HG02840 (cell line): ENCODE data around the gene MAP3K7.

Experiments used
- ATAC-seq: cut with Tn5 transposase; IDR thresholded peaks from one replicate; pipeline ENCODE4 v1.9.1; 2021; ENCODE audit warnings: mild to moderate bottlenecking, moderate library complexity, moderate number of reproducible peaks; ENCODE audit not compliant: unreplicated experiment, low FRiP score

Gene MAP3K7

GRCh38 chr6:90490030-90490716 lies 96.7 kb downstream of the MAP3K7 start:
- no peak for ATAC-seq

GRCh38 chr6:90488816-90489215 lies 98.1 kb downstream of the MAP3K7 start:
- no peak for ATAC-seq

GRCh38 chr6:90485635-90486277 lies 101.1 kb downstream of the MAP3K7 start:
- ATAC-seq: no peak

- no peak for ATAC-seq
These were observed 102.0 kb downstream of the MAP3K7 start for GRCh38 chr6:90484903-90485302.

DNA sequence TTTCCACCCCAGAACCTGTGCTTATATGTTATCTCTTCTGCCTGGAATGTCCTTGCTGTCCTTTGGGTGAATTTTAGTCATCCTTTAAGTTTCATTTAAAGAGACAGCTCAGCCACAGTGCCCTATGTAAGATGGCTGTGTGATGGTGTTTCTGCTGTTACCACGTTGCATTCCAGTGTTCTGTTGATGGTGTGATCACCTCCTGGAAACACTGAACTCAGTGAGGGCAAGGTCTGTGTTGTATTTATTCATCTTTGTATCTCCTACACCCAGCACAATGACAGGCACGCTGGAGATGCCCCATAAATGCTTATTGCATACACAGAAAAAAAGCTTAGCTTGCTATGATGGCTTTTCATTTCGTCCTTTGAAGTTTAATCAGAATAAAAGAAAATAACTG lies 102.5 kb downstream of the MAP3K7 start:
- no peak for ATAC-seq

GRCh38 chr6:90483956-90484355 lies 102.9 kb downstream of the MAP3K7 start:
- no peak for ATAC-seq

DNA sequence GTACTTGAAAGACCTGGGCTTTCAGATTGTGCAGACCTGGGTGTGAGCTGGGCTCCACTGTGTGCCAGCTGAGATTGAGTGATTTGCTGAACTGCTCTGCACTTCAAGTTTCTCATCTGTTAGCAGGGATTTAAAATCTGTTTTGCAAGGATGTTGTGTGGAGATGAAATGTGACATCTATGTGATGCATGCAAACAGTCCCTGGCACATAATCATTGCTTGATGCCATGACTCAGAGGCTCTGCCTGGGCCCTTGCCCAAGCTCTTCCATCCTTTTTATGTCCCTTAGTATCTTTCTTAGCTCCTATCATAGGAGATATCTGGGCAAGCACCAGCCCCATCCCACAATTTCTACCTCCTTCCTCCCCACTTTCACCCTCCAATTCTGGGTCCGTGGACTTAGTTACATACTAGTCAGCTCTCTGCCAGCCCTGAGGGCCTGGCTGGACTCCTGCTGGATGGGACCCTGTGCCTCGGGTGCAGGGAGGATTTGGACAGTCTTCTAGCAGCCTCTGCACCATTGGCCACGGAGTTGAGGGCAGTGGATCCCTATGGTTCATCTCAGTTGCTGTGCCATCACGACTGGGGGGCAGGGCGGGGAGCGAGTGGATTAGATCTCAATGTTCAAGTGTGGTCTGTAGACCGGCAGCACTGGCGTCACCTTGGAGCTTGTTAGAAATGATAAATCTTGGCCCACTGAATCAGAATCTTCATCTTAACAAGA lies 103.6 kb downstream of the MAP3K7 start:
- no peak for ATAC-seq

DNA sequence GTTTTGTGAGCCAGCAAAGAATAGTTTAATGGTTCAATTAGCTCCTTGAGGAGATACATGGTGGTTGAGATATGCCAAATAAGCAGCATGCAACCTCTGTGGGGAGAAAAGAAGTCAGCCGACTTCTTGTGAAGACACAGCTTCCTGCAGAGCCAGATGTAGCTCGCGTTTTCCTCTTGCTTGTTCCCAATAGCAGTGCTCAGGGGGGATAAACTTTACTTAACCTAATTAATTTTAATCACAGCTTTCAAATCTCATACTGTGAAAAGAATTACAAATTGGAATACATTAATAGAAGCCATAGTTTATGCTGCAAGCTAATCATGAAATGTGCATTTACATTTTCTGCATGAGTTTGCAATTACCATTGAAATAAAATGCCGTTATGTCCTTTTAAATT lies 106.2 kb downstream of the MAP3K7 start:
- no peak for ATAC-seq

GRCh38 chr6:90479603-90479926 lies 107.3 kb downstream of the MAP3K7 start:
- ATAC-seq: no peak

DNA sequence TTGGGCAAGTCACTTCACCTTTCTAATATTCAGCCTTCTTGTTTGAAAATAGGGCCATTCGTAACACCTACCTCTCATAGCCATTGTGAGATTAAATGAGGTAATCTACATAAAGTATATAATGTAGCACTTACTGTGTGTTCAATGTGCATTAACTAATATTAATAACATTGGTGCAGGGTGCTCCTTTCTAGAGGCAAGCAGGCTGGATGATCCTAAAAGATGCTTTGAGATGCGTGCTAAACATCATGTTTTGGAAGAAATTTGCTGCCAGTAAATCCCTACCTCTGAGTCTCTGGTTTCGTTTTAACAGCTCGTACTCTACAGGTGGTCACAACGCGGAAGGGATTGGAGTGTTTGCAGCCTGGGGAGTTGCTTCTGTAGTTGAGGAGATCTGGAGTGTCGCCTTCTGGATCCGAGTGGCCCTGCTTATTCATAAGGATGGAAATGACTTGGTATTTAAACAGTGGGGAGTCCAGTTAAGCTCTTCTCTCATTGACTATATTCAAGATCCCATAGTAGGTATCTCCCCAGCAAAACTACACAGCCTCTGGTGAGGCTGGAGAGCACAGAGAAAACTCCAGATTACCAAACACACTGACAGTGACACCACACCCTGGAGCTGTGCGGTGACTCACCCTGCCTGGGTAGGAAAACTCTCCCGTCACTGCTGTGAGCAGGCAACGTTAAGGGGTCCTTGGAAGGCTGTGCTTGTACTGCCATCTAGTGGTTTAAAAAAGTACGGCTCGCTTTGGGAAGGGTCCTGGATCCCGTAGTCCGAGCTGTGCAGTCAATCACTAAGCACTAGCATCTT lies 107.9 kb downstream of the MAP3K7 start:
- ATAC-seq: peak; percentile 86

DNA sequence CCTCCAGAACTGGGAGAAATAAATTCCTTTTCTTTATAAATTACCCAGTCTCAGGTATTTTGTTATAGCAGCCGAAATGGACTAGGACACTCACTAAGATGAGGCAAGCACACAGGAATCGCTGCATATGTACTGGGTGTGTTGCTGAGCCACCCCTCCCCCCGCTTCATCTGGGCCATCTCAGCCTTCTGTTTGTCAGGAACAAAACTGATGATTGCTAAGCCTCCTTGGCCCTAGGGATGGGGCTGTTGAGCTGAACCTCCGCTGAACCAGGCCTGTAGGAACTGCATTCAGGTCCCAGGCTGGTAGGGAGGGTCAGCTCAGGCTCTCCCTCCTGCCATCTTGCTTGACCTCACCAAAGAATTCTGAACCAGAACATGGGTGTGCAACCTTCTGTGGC lies 108.6 kb downstream of the MAP3K7 start:
- no peak for ATAC-seq

GRCh38 chr6:90477366-90477765 lies 109.5 kb downstream of the MAP3K7 start:
- ATAC-seq: no peak

DNA sequence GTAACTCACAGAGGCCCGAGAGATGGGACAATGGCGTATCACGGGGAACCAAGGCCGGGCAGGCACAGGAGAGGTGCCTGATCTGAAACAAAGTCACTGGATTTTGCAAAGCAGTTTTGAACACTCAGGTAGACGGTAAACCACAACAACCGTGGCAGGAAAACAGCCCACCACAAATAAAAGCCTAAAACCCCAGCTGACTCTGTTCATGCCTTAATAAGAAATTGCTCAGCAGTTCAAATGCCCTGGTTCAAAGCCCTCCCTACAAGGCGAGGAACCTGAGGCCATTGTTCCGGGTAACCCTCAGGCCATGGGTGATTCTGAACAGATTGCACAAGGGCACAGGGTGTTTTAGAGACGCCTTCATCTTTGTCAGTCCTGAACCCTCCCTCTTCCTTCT lies 114.2 kb downstream of the MAP3K7 start:
- no peak for ATAC-seq

DNA sequence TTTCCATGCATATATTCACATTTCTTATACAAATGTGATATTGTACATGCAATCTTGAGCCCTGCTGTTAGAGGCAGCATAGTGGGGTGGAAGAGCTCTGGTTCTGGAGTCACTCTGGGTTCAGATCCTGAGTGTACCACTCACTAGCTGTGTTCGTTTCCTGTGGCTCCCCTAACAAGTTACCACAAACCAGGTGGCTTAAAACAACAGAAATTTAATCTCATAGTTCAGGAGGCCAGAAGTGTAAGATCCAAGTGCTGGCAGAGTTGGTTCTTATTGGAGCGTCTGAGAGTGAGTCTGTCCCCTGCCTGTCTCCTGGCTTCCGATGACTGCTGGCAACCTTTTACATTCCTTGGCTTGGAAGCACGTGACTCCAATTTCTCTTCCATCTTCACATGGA lies 115.6 kb downstream of the MAP3K7 start:
- ATAC-seq: no peak

DNA sequence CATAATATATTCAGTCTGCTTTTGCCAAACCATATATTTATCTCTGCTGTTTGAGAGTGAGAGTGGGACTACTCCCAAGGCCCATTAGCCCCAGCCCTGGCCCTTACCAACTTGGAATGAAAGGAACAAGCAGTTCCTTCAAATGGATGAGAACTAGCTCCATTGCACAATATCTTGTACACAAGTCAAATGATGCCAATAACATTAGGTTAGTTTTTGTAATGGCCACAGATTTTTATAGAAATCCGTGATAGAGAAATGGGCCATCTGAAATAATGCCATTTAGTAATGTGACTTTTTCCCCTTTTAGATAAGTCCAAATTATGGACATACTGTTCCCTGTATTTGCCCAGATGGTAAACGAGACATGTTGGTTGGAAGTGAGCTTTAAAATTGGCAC lies 117.0 kb downstream of the MAP3K7 start:
- no peak for ATAC-seq

- ATAC-seq: no peak
These were observed 118.0 kb downstream of the MAP3K7 start for GRCh38 chr6:90468859-90469258.

DNA sequence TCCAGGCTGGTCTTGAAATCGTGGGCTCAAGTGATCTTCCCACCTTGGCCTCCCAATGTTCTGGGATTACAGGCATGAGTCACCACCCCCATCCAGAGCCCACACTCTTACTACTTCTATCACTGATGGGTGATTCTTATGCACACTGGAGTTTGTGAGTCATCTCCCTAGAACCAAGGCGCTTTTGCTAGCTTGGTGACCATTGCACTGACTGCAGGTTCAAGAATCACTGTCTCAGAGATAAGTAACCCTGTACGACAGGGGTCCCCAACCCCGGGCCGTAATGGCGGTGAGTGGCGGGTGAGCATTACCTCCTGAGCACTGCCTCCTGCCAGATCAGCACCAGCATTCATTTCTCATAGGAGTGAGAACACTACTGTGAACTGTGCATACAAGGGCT lies 118.8 kb downstream of the MAP3K7 start:
- ATAC-seq: no peak

DNA sequence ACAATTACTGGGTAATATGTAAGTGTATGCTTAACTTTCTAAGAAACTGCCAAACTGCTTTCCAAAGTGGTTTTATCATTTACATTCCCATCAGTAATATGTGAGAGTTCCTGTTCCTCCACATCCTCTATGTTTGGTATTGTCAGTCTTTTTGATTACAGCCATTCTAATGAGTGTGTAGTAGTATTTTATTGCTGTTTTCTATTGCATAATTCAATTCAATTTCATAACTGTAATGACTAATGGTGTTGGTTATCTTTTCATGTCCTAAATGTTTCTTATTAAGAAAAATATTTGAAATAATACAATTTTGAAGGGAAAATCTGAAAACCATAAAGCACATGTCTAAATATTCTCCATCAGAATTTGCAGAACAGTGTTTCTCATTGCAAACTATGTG lies 119.3 kb downstream of the MAP3K7 start:
- ATAC-seq: no peak

- no peak for ATAC-seq
These were observed 120.5 kb downstream of the MAP3K7 start for GRCh38 chr6:90466154-90466940.

GRCh38 chr6:90465686-90466085 lies 121.2 kb downstream of the MAP3K7 start:
- no peak for ATAC-seq
